ENCODE results near the gene VWA3B. TPM values are rescaled to one million over a fixed set of nuclear protein-coding genes. Genes with fewer than 3 reads are reported as not detected.
"Not testable (repeated sequence)": the region's sequence is repeated elsewhere in the genome, so short reads cannot be mapped to it uniquely, and the experiment has no call there.

VWA3B gene
- total RNA-seq, 1 donor from 2014 or later = not detected

- DNase-seq (ENCODE audit: extremely low read depth, low read depth, low spot score) = no peak
Measured at GRCh38 chr2:98240786-98241398, 153.9 kb downstream of the VWA3B start.

GRCh38 chr2:98241592-98241991 lies 154.6 kb downstream of the VWA3B start:
- DNase-seq (ENCODE audit: extremely low read depth, low read depth, low spot score) = no peak

GRCh38 chr2:98242003-98242402 lies 155.0 kb downstream of the VWA3B start:
- no peak for DNase-seq (ENCODE audit: extremely low read depth, low read depth, low spot score)

GRCh38 chr2:98245491-98245890 lies 158.5 kb downstream of the VWA3B start:
- no peak for DNase-seq (ENCODE audit: extremely low read depth, low read depth, low spot score)

- DNase-seq (ENCODE audit: extremely low read depth, low read depth, low spot score) = no peak
Measured at GRCh38 chr2:98247383-98247782, 160.4 kb downstream of the VWA3B start.

- no peak for DNase-seq (ENCODE audit: extremely low read depth, low read depth, low spot score)
Measured at GRCh38 chr2:98252038-98252773, 165.2 kb downstream of the VWA3B start.

- DNase-seq (ENCODE audit: extremely low read depth, low read depth, low spot score) = no peak
Measured at GRCh38 chr2:98253461-98254070, 166.6 kb downstream of the VWA3B start.

- DNase-seq (ENCODE audit: extremely low read depth, low read depth, low spot score) = no peak
Measured at GRCh38 chr2:98254504-98255059, 167.6 kb downstream of the VWA3B start.

GRCh38 chr2:98258906-98259305 lies 171.9 kb downstream of the VWA3B start:
- DNase-seq (ENCODE audit: extremely low read depth, low read depth, low spot score) = no peak

GRCh38 chr2:98263362-98263761 lies 176.4 kb downstream of the VWA3B start:
- DNase-seq (ENCODE audit: extremely low read depth, low read depth, low spot score) = no peak

GRCh38 chr2:98268225-98268624 lies 181.3 kb downstream of the VWA3B start:
- not testable (repeated sequence) for DNase-seq (ENCODE audit: extremely low read depth, low read depth, low spot score)

- peak; percentile 18 for DNase-seq (ENCODE audit: extremely low read depth, low read depth, low spot score)
Measured at GRCh38 chr2:98269274-98269673, 182.3 kb downstream of the VWA3B start.

GRCh38 chr2:98269830-98270229 lies 182.9 kb downstream of the VWA3B start:
- DNase-seq (ENCODE audit: extremely low read depth, low read depth, low spot score) = no peak

GRCh38 chr2:98277162-98277859 lies 190.3 kb downstream of the VWA3B start:
- DNase-seq (ENCODE audit: extremely low read depth, low read depth, low spot score) = no peak

- DNase-seq (ENCODE audit: extremely low read depth, low read depth, low spot score) = no peak
Measured at GRCh38 chr2:98278074-98278473, 191.1 kb downstream of the VWA3B start.

GRCh38 chr2:98280376-98281102 lies 193.6 kb downstream of the VWA3B start:
- no peak for DNase-seq (ENCODE audit: extremely low read depth, low read depth, low spot score)

GRCh38 chr2:98281607-98282006 lies 194.6 kb downstream of the VWA3B start:
- DNase-seq (ENCODE audit: extremely low read depth, low read depth, low spot score) = no peak

GRCh38 chr2:98282109-98282508 lies 195.1 kb downstream of the VWA3B start:
- DNase-seq (ENCODE audit: extremely low read depth, low read depth, low spot score) = no peak

GRCh38 chr2:98293030-98293429 lies 206.1 kb downstream of the VWA3B start:
- DNase-seq (ENCODE audit: extremely low read depth, low read depth, low spot score) = no peak

- peak; percentile 45 for DNase-seq (ENCODE audit: extremely low read depth, low read depth, low spot score)
Measured at GRCh38 chr2:98293931-98294687, 207.1 kb downstream of the VWA3B start.
